ENCODE data around the gene GRM8. TPM values are rescaled to one million over a fixed set of nuclear protein-coding genes. Genes with fewer than 3 reads are reported as not detected.

GRM8 gene
- total RNA-seq, 1 experiment from 2014 or later = not detected

- peak; percentile 92 for ATAC-seq
- in situ Hi-C loops (cut with HindIII; ENCODE audit: low pct_unique_long_range_greater_than_20kb, low sequenced_read_pairs) (no loop called here), intact Hi-C loops (cut with micrococcal nuclease; ENCODE audit: unreplicated experiment) (loop anchor here (2.0 to 10.0 kb wide), 4 partner anchors 92 to 709 kb away; no protein-coding TSS in a partner anchor)
- no peak overlapping the region for H3K27ac ChIP-seq (ENCODE audit: low read length)
- no peaks in the 10 kb centered on the region for H3K9me3 ChIP-seq (ENCODE audit: control insufficient read depth, insufficient read depth, low read depth, low read length)
- TF ChIP-seq CTCF (IDR thresholded peaks at IDR 0.05) = peak; percentile 72
- no peak for TF ChIP-seq POLR2AphosphoS5 (IDR thresholded peaks at IDR 0.05; ENCODE audit: low read depth, low read length)
- no peak for TF ChIP-seq SIN3A (IDR thresholded peaks at IDR 0.05; ENCODE audit: borderline replicate concordance, insufficient read depth, low read depth, low read length)
- TF ChIP-seq TCF7L2 (IDR thresholded peaks at IDR 0.05; ENCODE audit: low read depth, low read length) = no peak
- no peak for TF ChIP-seq REST (IDR thresholded peaks at IDR 0.05; ENCODE audit: insufficient read depth in 1 of 2, low read depth in 2 of 2, low read length in 1 of 2)
- no peaks in the 10 kb centered on the region for H3K4me1 ChIP-seq (ENCODE audit: control insufficient read depth, insufficient read depth, low read length)
- DNase-seq (ENCODE audit: low read depth, low spot score) = peak; percentile 68
- H3K36me3 ChIP-seq (ENCODE audit: control insufficient read depth, insufficient read depth, low read length) = no peaks in the 10 kb centered on the region
- ChIA-PET CTCF (interaction anchor here (0.9 kb wide), 1 partner anchor 86 kb away, joined by 3 read pairs; no protein-coding TSS in a partner anchor), POLR2A (interaction anchor here (0.5 kb wide), 1 partner anchor 14 kb away, joined by 3 read pairs; no protein-coding TSS in a partner anchor)
- no TSS peak for BruUV-seq (replicated peaks)
- no peak overlapping the region for H3K4me3 ChIP-seq (ENCODE audit: low read depth in 2 of 2, low read length in 2 of 2)
- H3K27me3 ChIP-seq (ENCODE audit: control insufficient read depth, insufficient read depth, low read length) = no peaks in the 10 kb centered on the region
These were observed 449.6 kb downstream of the GRM8 start for GRCh38 chr7:126803060-126803665.

- ATAC-seq (no peak), DNase-seq (ENCODE audit: low read depth, low spot score) (no peak)
- intact Hi-C loops (cut with micrococcal nuclease; ENCODE audit: unreplicated experiment) (loop anchor here (2.0 to 10.0 kb wide), 4 partner anchors 93 to 711 kb away; no protein-coding TSS in a partner anchor), in situ Hi-C loops (cut with HindIII; ENCODE audit: low pct_unique_long_range_greater_than_20kb, low sequenced_read_pairs) (no loop called here)
- BruUV-seq (replicated peaks) = no TSS peak
- TF ChIP-seq POLR2AphosphoS5 (IDR thresholded peaks at IDR 0.05; ENCODE audit: low read depth, low read length) (no peak), SIN3A (IDR thresholded peaks at IDR 0.05; ENCODE audit: borderline replicate concordance, insufficient read depth, low read depth, low read length) (no peak), CTCF (IDR thresholded peaks at IDR 0.05) (no peak), TCF7L2 (IDR thresholded peaks at IDR 0.05; ENCODE audit: low read depth, low read length) (no peak), REST (IDR thresholded peaks at IDR 0.05; ENCODE audit: insufficient read depth in 1 of 2, low read depth in 2 of 2, low read length in 1 of 2) (no peak)
- POLR2A ChIA-PET = no interaction called here
- Histone ChIP-seq H3K4me3 (ENCODE audit: low read depth in 2 of 2, low read length in 2 of 2) (no peak overlapping the region), H3K9me3 (ENCODE audit: control insufficient read depth, insufficient read depth, low read depth, low read length) (no peaks in the 10 kb centered on the region), H3K4me1 (ENCODE audit: control insufficient read depth, insufficient read depth, low read length) (no peaks in the 10 kb centered on the region), H3K36me3 (ENCODE audit: control insufficient read depth, insufficient read depth, low read length) (no peaks in the 10 kb centered on the region), H3K27ac (ENCODE audit: low read length) (no peak overlapping the region), H3K27me3 (ENCODE audit: control insufficient read depth, insufficient read depth, low read length) (no peaks in the 10 kb centered on the region)
- CTCF ChIA-PET = no interaction called here
These were observed 451.0 kb downstream of the GRM8 start for GRCh38 chr7:126801733-126802132.
